ENCODE measurements around the gene GPD1.

Gene GPD1

DNA sequence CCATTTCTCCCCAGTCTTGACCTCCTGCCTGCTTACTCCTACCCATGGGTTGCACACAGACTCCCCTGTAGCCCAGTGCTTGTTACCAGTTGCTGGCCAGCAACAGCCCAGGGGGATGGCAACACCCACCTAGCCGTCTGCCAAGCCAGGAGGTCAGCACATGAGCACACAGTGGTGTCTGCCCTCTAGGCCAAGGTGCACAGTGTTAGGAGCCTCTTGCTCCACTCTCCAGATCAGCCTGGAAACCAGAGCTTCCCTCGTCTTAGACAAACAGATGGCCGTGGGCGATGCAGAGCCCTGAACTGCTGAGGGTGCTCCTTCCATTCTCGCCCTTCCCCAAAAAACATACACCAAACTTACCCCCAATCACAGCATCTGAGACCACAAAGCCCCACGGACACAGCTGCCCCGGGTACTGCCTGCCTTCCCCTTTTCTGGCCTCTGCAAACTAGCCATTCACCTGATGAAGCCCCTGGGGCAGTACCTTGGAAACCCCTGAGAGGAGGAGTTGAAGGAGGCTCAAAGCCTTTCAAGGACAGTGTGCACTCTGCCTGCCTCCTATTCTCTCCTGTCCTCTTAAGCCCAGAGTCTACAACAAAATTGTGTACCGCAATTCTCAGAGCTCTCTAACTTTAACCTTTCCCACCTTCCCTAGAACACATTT lies 1.0 kb upstream of the GPD1 start:
- DNase-seq: no peak

- DNase-seq: no peak
Observed at GRCh38 chr12:50103351-50103750, 457 bp upstream of the GPD1 start.

- DNase-seq: no peak
Observed at GRCh38 chr12:50104417-50105366, 884 bp downstream of the GPD1 start.

- no peak for DNase-seq
Observed at GRCh38 chr12:50105913-50106450, 2.2 kb downstream of the GPD1 start.

GRCh38 chr12:50106907-50107306 lies 3.1 kb downstream of the GPD1 start:
- no peak for DNase-seq

DNA sequence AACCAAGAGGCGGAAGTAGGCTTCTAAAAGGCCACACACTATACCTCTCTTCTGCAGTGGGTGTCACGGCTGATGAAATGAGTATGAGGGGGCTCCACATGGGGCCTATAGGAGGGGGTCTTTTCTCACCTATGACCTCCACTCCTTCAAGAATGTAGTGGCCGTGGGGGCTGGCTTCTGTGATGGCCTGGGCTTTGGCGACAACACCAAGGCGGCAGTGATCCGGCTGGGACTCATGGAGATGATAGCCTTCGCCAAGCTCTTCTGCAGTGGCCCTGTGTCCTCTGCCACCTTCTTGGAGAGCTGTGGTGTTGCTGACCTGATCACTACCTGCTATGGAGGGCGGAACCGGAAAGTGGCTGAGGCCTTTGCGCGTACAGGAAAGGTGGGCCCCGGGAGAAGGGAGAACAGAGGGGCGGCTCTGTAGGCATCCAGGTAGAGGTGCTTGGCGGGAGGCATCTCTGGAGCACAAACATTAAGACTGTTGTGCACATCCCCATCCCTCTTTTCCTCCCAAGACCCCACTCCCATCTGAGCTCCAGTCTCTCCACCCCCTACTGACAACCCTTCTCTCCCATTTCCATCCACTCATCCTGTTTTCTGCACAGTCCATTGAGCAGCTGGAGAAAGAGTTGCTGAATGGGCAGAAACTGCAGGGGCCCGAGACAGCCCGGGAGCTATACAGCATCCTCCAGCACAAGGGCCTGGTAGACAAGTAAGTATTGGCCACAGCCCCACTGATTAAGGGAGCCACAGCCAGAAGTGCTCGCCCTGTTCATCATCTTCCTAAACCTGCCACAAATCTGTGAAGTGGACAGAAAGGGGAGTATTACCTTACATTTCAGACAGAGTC lies 3.8 kb downstream of the GPD1 start:
- no peak for DNase-seq

- DNase-seq: no peak
Observed at GRCh38 chr12:50109319-50109718, 5.5 kb downstream of the GPD1 start.

- no peak for DNase-seq
Observed at GRCh38 chr12:50110127-50110761, 6.4 kb downstream of the GPD1 start.

DNA sequence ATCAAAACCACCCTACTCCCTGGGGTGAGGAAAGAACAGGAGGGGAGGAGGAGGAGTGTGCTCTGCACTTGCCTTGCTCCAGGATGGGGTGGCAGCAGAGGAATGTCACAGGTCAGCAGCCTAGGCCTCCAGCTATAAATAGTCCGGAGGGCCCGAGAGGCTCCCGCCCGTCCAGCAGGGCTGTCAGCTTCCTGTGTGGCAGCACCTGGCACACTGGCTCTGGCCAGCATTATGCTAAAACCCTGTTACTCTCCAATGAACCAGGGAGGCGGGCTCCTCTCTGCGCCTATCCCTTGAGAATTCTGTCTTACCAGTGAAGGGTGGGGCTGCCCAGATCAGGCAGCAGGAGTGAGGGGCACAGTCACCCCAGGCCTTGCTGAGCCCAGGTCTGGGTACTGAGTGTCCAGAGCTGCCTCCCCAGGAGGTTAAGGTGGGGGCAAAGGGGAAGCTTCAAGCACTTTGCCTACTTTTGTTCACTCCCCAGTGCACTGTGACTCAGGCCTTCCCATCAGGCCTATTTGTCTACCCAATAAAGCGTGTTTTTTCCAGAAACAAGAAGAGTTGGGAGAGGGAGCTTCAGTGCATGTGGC lies 7.0 kb downstream of the GPD1 start:
- no peak for DNase-seq

- DNase-seq: no peak
Observed at GRCh38 chr12:50111395-50111692, 7.5 kb downstream of the GPD1 start.

- peak; percentile 98 for DNase-seq
Observed at GRCh38 chr12:50111693-50112455, 8.1 kb downstream of the GPD1 start, which contains the start of gene COX14. Gene COX14, plus strand, starts transcription at chr12:50112236. Its CDS starts 7,808 bp downstream, at chr12:50120044.

- no peak for DNase-seq
Observed at GRCh38 chr12:50112456-50113218, 8.8 kb downstream of the GPD1 start.

- no peak for DNase-seq
Observed at GRCh38 chr12:50117057-50117622, 13.3 kb downstream of the GPD1 start.

- DNase-seq: no peak
Observed at GRCh38 chr12:50119387-50119786, 15.6 kb downstream of the GPD1 start.

DNA sequence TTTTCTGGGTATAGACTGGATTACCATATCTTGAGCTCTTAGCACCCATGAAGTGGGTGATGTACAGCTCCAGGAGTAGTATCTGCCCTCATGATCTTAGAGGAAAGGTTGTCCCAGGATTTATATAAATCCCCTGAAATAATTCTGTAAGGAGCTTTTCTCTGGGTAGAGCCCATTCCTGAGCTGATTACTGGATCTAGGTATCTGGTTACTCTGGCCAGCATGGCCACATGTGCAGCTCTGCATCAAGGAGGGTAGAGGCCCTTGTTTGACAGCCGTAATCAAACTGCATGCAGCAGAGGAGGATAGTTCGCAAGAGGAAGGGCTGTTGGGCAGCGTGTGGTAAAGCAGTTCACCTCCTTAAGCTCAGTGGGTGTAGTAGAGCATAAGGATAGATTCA lies 16.7 kb downstream of the GPD1 start:
- no peak for DNase-seq

DNA sequence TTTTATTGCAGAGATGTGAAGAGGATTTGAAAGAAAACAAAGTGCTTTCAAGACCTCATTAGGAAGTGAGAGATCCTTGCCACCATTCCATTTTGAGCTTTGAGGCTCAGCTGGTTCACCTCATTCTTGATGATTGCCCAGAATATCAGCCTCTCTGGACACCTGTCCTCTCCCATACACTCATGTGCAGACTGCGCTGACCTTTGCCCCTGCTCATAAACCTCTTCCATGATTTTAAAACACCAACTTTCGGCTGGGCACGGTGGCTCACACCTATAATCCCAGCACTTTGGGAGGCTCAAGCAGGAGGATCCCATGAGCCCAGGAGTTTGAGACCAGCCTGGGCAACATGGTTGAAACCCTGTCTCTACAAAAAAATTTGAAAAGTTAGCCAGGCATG lies 17.1 kb downstream of the GPD1 start:
- no peak for DNase-seq

- DNase-seq: no peak
Observed at GRCh38 chr12:50121641-50122040, 17.8 kb downstream of the GPD1 start.

DNA sequence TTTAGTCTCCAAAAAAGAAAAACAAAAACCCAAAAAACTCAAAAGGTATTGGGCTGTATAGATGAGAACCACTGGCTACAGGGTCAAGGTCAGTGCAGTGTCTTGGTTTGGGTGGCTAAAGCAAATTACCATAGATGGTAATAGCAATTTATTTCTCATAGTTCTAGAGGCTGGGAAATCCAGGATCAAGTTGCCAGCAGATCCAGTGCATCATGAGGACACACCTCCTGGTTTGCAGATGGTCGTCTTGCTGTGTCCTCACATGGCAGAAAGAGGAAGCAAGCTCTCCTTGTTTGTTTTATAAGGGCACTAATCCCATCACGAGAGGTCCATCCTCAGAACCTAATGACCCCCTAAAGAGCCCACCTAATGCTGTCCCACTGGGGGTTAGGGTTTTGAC lies 19.4 kb downstream of the GPD1 start:
- no peak for DNase-seq

DNA sequence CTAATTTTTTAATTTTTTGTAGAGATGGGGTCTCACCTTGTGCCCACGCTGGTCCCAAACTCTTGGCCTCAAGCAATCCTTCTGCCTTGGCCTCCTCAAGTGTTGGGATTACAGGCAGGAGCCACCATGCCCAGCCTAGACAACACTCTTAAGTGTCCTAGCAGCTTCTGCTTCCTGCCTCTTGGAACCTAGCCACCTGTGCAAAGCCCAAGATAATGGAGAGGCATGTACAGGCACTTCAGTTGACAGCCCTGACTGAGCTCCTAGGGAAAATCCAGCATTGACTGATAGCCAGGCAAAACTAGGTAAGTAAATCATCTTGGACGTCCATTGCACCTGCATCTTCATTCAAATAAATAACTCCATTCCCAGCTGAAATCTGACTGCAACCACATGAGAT lies 23.7 kb downstream of the GPD1 start:
- no peak for DNase-seq

DNA sequence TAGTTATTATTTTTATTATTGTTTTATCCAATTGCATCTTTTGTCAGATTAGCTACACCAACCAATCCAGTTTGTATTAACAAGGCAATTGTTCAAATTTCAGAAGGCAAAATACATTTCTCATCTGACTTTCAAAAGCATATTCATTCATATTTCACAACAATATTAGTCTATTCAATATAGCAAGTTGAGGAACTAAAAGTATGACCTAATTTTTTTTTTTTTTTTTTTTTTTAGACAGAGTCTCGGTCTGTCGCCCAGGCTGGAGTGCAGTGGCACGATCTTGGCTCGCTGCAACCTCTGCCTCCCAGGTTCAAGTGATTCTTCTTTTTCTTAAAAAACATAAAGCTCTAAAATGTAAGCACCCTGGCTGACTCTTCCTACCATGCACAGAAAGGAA lies 25.5 kb downstream of the GPD1 start:
- no peak for DNase-seq
